Measurements from ENCODE around the gene MAGI2. TPM values are rescaled to one million over a fixed set of nuclear protein-coding genes. Genes with fewer than 3 reads are reported as not detected.
"Not testable (repeated sequence)": the region's sequence is repeated elsewhere in the genome, so short reads cannot be mapped to it uniquely, and the experiment has no call there.

MAGI2 gene
- total RNA-seq, 1 donor from 2014 or later: 136 TPM

DNA sequence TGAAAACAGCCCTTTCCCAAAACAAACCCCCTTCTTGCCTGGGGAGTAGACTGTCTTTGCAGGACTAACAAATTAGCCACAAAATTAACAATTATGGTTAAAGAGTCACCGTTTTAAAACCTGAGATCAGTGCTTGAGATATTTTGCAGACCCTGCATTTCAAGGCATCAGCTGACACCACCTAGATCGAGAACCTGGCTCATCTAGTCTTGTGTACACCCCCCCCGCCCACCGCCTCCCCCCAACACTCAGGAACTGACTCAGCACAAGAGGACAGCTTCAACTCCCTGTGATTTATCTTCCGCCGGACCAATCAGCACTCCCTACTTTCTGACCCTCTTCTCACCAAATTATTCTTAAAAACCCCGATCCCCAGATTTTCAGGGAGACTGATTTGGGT lies 917.8 kb downstream of the MAGI2 start:
- FAIRE-seq: no peak
- DNase-seq (ENCODE audit: low spot score in 2 of 2): no peak

- DNase-seq (ENCODE audit: low spot score in 2 of 2): peak; percentile 12 to 16
- peak; percentile 95 for FAIRE-seq
These were observed 923.1 kb downstream of the MAGI2 start for GRCh38 chr7:78530351-78530750.

GRCh38 chr7:78529392-78529791 lies 924.1 kb downstream of the MAGI2 start:
- FAIRE-seq (no peak), DNase-seq (ENCODE audit: low spot score in 2 of 2) (no peak)

GRCh38 chr7:78528964-78529363 lies 924.5 kb downstream of the MAGI2 start:
- FAIRE-seq (no peak), DNase-seq (ENCODE audit: low spot score in 2 of 2) (no peak)

DNA sequence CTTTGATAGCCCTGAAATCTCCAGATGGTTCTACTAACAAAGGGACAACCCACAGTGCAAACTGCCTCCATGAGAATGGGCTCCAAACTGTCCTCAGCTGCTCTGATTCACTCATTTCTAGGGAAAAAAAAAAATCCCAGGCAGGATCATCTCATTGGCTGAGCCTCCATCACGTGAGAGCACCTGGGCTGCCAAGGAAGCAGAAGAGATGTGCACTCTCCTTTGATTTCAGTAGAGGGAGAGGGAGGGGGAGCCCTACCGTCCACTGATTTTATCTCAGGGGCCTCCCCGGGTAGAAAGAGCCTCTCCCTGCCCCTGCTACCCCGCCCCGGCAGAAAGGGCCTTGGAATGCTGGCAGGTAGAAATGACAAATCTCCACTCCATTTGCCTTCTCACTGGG lies 929.5 kb downstream of the MAGI2 start:
- FAIRE-seq (no peak), DNase-seq (ENCODE audit: low spot score in 2 of 2) (no peak)

- DNase-seq (ENCODE audit: low spot score in 2 of 2) (no peak), FAIRE-seq (no peak)
These were observed 931.5 kb downstream of the MAGI2 start for GRCh38 chr7:78521961-78522360.

- DNase-seq (ENCODE audit: low spot score in 2 of 2) (no peak), FAIRE-seq (no peak)
These were observed 937.0 kb downstream of the MAGI2 start for GRCh38 chr7:78516450-78516849.

DNA sequence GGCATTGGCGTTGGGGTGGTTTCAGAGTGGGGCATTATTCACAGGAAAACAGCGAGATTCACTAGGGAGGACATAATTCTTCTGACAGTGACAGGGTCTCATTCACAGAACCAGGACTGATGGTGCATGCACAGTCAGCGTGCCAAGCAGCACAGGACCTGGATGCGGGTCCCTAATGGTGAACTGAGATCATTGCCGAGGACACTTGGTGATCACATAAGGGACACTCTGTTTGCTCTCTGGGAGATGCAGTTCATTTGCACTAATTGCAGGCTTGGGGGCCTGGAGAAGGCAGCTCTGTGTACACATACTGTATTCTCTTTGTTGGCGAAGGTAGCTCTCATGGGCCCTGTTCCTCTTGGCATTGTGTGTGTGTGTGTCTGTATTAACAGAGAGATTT lies 938.8 kb downstream of the MAGI2 start:
- DNase-seq (ENCODE audit: low spot score in 2 of 2): no peak
- no peak for FAIRE-seq

GRCh38 chr7:78510580-78511188 lies 942.8 kb downstream of the MAGI2 start:
- peak in 1 of 2 donors; percentile 11 for DNase-seq (ENCODE audit: low spot score in 2 of 2)
- no peak for FAIRE-seq

DNA sequence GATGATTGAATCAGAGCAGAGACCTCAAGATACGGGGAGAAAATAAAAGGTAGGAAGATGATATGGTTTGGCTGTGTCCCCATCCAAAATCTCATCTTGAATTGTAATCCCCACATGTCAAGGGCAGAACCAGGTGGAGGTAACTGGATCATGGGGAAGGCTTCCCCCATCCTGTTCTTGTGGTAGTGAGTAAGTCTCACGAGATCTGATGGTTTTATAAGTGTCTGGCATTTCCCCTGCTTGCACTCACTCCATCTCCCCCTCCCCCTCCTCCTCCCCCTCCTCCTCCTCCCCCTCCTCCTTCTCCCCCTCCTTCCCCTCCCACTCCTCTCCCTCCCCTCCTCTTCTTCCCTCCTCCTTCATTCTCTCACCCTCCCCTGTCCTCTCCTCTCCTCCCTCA lies 950.2 kb downstream of the MAGI2 start:
- not testable (repeated sequence) for DNase-seq (ENCODE audit: low spot score in 2 of 2); FAIRE-seq

DNA sequence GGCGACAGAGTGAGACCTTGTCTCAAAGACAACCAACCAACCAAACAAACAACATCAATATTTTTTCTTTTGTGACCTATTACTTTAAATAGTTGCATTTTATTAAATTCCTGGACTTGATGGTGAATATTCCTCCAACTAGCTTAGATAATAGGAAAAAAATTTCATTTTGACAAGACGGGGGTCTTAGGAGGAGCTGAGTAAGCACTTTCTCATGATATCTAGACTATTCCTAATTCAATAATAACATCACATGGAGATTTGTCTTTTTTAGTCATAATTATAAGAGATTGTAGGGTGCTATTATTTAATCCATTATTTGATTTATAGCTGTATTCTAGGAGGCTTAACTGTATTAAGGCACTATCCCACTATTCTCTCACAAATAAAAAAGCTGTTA lies 952.4 kb downstream of the MAGI2 start:
- no peak for FAIRE-seq
- DNase-seq (ENCODE audit: low spot score in 2 of 2): no peak

- DNase-seq (ENCODE audit: low spot score in 2 of 2): no peak
- no peak for FAIRE-seq
These were observed 953.5 kb downstream of the MAGI2 start for GRCh38 chr7:78499971-78500370.

GRCh38 chr7:78499283-78499682 lies 954.2 kb downstream of the MAGI2 start:
- FAIRE-seq (no peak), DNase-seq (ENCODE audit: low spot score in 2 of 2) (no peak)

- DNase-seq (ENCODE audit: low spot score in 2 of 2): no peak
- no peak for FAIRE-seq
These were observed 955.6 kb downstream of the MAGI2 start for GRCh38 chr7:78497728-78498427.

DNA sequence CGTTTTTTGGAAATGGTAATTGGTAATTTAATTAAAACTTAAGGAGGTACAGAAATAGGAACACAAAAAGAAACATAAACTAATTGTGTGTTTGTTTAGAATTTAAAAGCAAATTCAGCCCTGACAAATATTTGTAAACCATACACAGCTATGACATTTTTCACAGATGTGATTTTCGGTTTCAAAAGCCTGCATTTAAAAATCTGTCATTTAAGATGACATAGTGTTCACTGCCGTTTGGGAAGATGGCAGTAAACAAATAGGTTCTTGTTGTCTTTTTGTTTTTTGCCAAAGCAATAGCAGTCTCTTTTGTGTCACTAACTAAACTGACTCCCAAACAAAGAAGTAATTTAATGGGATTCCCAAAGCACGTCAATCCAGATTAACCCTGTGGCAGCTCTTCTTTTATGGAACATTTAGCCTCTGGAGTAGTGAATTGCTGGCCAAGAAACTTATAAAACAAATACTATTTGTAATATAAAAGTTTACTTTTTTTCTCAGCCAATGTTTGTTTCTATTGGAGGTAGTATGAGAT lies 957.3 kb downstream of the MAGI2 start:
- peak; percentile 19 for FAIRE-seq
- no peak for DNase-seq (ENCODE audit: low spot score in 2 of 2)

DNA sequence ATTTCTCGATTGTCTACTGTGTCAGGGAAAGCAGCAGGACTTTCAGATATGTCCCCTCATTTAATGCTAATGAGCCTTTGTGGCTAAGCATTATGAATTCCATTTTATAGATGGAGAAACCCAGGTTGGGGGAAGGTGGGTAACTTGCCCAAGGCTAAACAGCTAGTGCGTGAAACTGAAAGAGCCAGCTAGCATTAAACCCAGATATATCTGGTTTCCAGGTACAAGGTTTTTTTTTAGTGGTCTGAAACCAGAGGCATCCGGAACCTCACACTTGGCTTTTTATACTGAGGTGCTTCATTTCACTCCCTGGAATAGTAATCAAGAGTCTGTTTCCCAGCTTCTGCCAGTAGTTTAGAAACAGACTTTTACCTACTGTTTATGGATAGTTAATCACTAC lies 960.1 kb downstream of the MAGI2 start:
- FAIRE-seq (no peak), DNase-seq (ENCODE audit: low spot score in 2 of 2) (no peak)

- FAIRE-seq: no peak
- no peak for DNase-seq (ENCODE audit: low spot score in 2 of 2)
These were observed 961.3 kb downstream of the MAGI2 start for GRCh38 chr7:78492146-78492545.

GRCh38 chr7:78490524-78490923 lies 962.9 kb downstream of the MAGI2 start:
- FAIRE-seq (no peak), DNase-seq (ENCODE audit: low spot score in 2 of 2) (no peak)

GRCh38 chr7:78489476-78490240 lies 963.8 kb downstream of the MAGI2 start:
- FAIRE-seq: no peak
- DNase-seq (ENCODE audit: low spot score in 2 of 2): no peak

DNA sequence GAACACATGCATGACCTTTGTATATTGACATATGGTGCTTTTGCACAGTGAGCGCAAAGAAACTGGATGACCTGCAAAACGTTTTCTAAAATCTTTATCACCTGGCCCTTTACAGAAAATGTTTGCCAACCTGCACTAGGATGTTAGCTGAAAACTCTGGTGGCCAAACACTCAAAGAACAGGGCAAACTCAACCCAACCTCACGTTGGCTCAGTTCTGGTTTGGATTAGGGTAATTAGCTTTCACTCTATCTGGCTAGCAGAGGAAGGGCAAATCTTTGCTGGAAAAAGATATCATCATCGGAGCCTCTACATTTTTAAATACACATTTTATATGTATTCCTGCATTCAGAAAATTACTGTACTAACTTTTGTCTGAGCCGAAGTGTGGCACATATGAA lies 966.0 kb downstream of the MAGI2 start:
- DNase-seq (ENCODE audit: low spot score in 2 of 2) (no peak), FAIRE-seq (no peak)

- FAIRE-seq: no peak
- no peak for DNase-seq (ENCODE audit: low spot score in 2 of 2)
These were observed 974.1 kb downstream of the MAGI2 start for GRCh38 chr7:78479348-78479747.

Measured in frontal cortex (tissue), 4 donors.